K562 (cell line): Measurements from ENCODE around the gene HMGXB3. TPM values are rescaled to one million over a fixed set of nuclear protein-coding genes. Genes with fewer than 3 reads are reported as not detected.

Experiments
- BACH1 ChIP-seq: fragments of 200-800 bp; sonication (Bioruptor generic); IDR thresholded peaks from 2 replicates; pipeline ENCODE4 v1.6.1; 2016; ENCODE audit warnings: missing genetic modification characterization, missing compliant biosample characterization
- BRF1 ChIP-seq: IDR thresholded peaks from 3 replicates; pipeline ENCODE4 v1.6.1; 2011; ENCODE audit warnings: borderline replicate concordance, mild to moderate bottlenecking; ENCODE audit not compliant: insufficient read length; ENCODE audit errors: extremely low read depth
- GTF2F1 ChIP-seq: IDR thresholded peaks from 2 replicates; pipeline ENCODE4 v1.6.1; 2011; ENCODE audit warnings: low read depth, low read length, improper control_type of control experiment
- ILK ChIP-seq: fragments of 450-650 bp; IDR thresholded peaks from 2 replicates; pipeline ENCODE4 v1.6.1; 2016; ENCODE audit warnings: missing genetic modification characterization, low read depth, mild to moderate bottlenecking, missing compliant biosample characterization, moderate library complexity, borderline replicate concordance
- KLF10 ChIP-seq: fragments of 250-450 bp; sonication (Bioruptor Pico); IDR thresholded peaks from 2 replicates; pipeline ENCODE4 v1.6.1; 2021; ENCODE audit warnings: matching md5 sums
- MEF2D ChIP-seq: conservative IDR thresholded peaks from 2 replicates; pipeline ENCODE4 v1.6.1; 2016; ENCODE audit warnings: low read depth, missing genetic modification characterization, missing compliant biosample characterization
- RAD21 ChIP-seq, 2 experiments: fragments of 250-450 bp in 1 of 2; fragments of 450-650 bp in 1 of 2; sonication (Bioruptor Pico) in 1 of 2; formaldehyde crosslinking in 1 of 2; IDR thresholded peaks in 1 of 2; conservative IDR thresholded peaks in 1 of 2; 2 replicates each; pipeline versions ENCODE4 v1.4.0 to v1.8.0; 2020 to 2022; ENCODE audit warnings: mild to moderate bottlenecking in 2 of 2, moderate library complexity in 1 of 2
- RBM22 ChIP-seq: fragments of 200-400 bp; formaldehyde crosslinking; IDR thresholded peaks from 2 replicates; pipeline ENCODE4 v1.6.1; 2018; ENCODE audit warnings: low read length, low read depth; ENCODE audit not compliant: poor library complexity, severe bottlenecking
- SNIP1 ChIP-seq: fragments of 450-650 bp; IDR thresholded peaks from 2 replicates; pipeline ENCODE4 v1.7.1; 2017; ENCODE audit warnings: low read depth, mild to moderate bottlenecking
- SRSF1 ChIP-seq: fragments of 200-400 bp; formaldehyde crosslinking; IDR thresholded peaks from 2 replicates; pipeline ENCODE4 v1.6.1; 2017; ENCODE audit warnings: mild to moderate bottlenecking, low read depth, low read length, moderate library complexity
- YY1 ChIP-seq, 3 experiments: IDR thresholded peaks; 2 replicates each; pipeline ENCODE4 v1.6.1; 2011; ENCODE audit warnings: low read length in 2 of 3, mild to moderate bottlenecking in 2 of 3, moderate library complexity in 2 of 3, borderline replicate concordance in 1 of 3, control low read depth in 1 of 3, low read depth in 1 of 3; ENCODE audit not compliant: insufficient read depth in 3 of 3, insufficient replicate concordance in 2 of 3, control insufficient read depth in 1 of 3, insufficient read length in 1 of 3; ENCODE audit errors: extremely low read depth in 1 of 3
- ZBTB1 ChIP-seq: sonication (generic); formaldehyde crosslinking; IDR thresholded peaks from 2 replicates; pipeline ENCODE4 v1.8.1; 2023; ENCODE audit warnings: missing genetic modification reagents, low read depth, mild to moderate bottlenecking, borderline replicate concordance
- ZFP1 ChIP-seq: fragments of 450-650 bp; formaldehyde crosslinking; IDR thresholded peaks from 2 replicates; pipeline ENCODE4 v1.4.0; 2020; ENCODE audit warnings: mild to moderate bottlenecking, mixed read lengths
- ZFP36 ChIP-seq: fragments of 150-350 bp; IDR thresholded peaks from 2 replicates; pipeline ENCODE4 v1.6.1; 2018; ENCODE audit warnings: low read length, low read depth; ENCODE audit not compliant: partially characterized antibody
- ZNF584 ChIP-seq: fragments of 200-800 bp; sonication (Bioruptor generic); IDR thresholded peaks from 2 replicates; pipeline ENCODE4 v1.6.1; 2016; ENCODE audit warnings: low read depth, mild to moderate bottlenecking, missing genetic modification characterization, missing compliant biosample characterization
- ZNF830 ChIP-seq: fragments of 250-450 bp; sonication (Bioruptor Pico); IDR thresholded peaks from 2 replicates; pipeline ENCODE4 v1.5.0; 2021; ENCODE audit warnings: mild to moderate bottlenecking
- polyA plus RNA-seq, 8 experiments: library from polyadenylated mRNA; depleted of rRNA in 4 of 8; stranded (reverse) in 5 of 8; unstranded in 3 of 8; fragments of >200 nt; fragmentation: Nextera tagmentation in 2 of 8; fragmentation: Illumina TruSeq in 1 of 8; extraction: Ambion mirVana in 2 of 8; extraction: Trizol in 1 of 8; gene quantifications; 2 replicates each; pipeline versions ENCODE4 v1.2.1 to v1.2.3, GENCODE V29; 2011 to 2014; ENCODE audit warnings: inconsistent platforms in 1 of 8, missing spikeins in 1 of 8
- total RNA-seq, 7 experiments: library from RNA; depleted of rRNA in 6 of 7; stranded (reverse); fragments of >200 nt in 6 of 7; fragmentation: Illumina TruSeq in 2 of 7; extraction: Trizol in 2 of 7; gene quantifications; 2 replicates each; pipeline versions ENCODE4 v1.2.1 to v1.2.3, GENCODE V29; 2011 to 2021; ENCODE audit warnings: low replicate concordance in 1 of 7
- TF ChIP-seq, protein P1 (sequence below): sonication (generic); formaldehyde crosslinking; IDR thresholded peaks from 2 replicates; pipeline ENCODE4 v1.8.1; 2023; ENCODE audit warnings: mild to moderate bottlenecking, missing genetic modification reagents
- TF ChIP-seq, protein P2 (sequence below): fragments of 450-650 bp; formaldehyde crosslinking; IDR thresholded peaks from 2 replicates; pipeline ENCODE4 v1.4.0; 2020; ENCODE audit warnings: mild to moderate bottlenecking, moderate library complexity
- TF ChIP-seq, protein P3 (sequence below): fragments of 450-650 bp; IDR thresholded peaks from 2 replicates; pipeline ENCODE4 v1.6.1; 2017; ENCODE audit warnings: antibody characterized with exemption

The HMGXB3 gene
- total and polyA plus RNA-seq, 9 of the 15 experiments (the other 6 are each of a cell fraction or from before 2014, with no cell fraction given) = 1.8 to 44.1 (median 32.2) TPM

DNA sequence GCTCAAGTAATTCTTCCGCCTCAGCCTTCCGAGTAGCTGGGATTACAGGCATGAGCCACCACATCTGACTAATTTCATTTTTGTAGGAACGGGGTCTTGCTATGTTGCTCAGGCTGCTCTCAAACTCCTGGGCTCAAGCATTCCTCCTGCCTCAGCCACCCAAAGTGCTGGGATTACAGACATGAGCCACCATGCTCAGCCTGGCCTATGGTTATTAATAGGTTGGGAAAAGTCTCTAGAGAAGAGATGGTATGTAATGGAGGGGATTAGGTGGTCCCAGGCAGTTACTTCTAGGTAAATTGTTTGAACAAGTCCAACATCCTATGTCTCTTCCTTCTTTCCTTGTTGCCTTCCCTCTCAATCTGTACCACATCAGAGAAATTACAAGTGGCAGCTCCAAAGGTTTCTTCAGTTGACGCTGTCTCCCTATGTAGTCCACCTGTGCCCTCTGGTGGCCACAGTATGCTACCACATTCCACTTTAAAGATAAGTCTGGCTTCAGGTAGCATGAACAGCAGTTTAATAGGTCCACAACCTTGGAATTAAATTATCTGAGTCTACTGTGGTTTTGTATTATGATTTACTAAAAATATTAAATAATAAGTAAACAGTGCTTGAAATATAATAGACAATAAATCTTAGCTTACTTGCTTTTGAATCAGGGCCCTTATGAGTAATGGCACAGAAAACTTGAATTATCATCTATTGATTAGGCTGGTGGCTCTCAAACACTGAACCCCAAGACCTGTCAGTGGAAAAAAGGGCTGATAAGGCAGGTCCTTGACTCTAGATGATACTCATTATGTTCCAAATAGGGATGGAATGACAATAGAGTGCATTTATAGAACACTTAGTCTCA is 9.8 kb upstream of the HMGXB3 start (continued):
- TF ChIP-seq RAD21 (CRISPR knock-in tag; conservative IDR thresholded peaks at IDR 0.05 in 1 of 2, IDR thresholded peaks at IDR 0.05 in 1 of 2) (peak; percentile 94 to 97), GTF2F1 (no peak), ZFP1 (CRISPR knock-in tag) (no peak), RBM22 (no peak), BRF1 (no peak), ZBTB1 (CRISPR knock-in tag) (no peak), ZFP36 (no peak), BACH1 (no peak), KLF10 (CRISPR knock-in tag) (no peak), SNIP1 (no peak), ZNF830 (CRISPR knock-in tag) (no peak), SRSF1 (no peak), ILK (tag) (no peak), ZNF584 (CRISPR knock-in tag) (no peak), YY1 (IDR thresholded peaks at IDR 0.05; ENCODE audit: borderline replicate concordance in 1 of 3, control insufficient read depth in 1 of 3, extremely low read depth in 1 of 3, insufficient read depth in 3 of 3, insufficient read length in 1 of 3, insufficient replicate concordance in 2 of 3, low read depth in 1 of 3, low read length in 2 of 3) (no peak), MEF2D (tag) (no peak)
- TF ChIP-seq, protein P1, sequence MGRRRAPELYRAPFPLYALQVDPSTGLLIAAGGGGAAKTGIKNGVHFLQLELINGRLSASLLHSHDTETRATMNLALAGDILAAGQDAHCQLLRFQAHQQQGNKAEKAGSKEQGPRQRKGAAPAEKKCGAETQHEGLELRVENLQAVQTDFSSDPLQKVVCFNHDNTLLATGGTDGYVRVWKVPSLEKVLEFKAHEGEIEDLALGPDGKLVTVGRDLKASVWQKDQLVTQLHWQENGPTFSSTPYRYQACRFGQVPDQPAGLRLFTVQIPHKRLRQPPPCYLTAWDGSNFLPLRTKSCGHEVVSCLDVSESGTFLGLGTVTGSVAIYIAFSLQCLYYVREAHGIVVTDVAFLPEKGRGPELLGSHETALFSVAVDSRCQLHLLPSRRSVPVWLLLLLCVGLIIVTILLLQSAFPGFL (CRISPR knock-in tag) = no peak
- TF ChIP-seq, protein P2, sequence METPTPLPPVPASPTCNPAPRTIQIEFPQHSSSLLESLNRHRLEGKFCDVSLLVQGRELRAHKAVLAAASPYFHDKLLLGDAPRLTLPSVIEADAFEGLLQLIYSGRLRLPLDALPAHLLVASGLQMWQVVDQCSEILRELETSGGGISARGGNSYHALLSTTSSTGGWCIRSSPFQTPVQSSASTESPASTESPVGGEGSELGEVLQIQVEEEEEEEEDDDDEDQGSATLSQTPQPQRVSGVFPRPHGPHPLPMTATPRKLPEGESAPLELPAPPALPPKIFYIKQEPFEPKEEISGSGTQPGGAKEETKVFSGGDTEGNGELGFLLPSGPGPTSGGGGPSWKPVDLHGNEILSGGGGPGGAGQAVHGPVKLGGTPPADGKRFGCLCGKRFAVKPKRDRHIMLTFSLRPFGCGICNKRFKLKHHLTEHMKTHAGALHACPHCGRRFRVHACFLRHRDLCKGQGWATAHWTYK (CRISPR knock-in tag) = no peak
- TF ChIP-seq, protein P3, sequence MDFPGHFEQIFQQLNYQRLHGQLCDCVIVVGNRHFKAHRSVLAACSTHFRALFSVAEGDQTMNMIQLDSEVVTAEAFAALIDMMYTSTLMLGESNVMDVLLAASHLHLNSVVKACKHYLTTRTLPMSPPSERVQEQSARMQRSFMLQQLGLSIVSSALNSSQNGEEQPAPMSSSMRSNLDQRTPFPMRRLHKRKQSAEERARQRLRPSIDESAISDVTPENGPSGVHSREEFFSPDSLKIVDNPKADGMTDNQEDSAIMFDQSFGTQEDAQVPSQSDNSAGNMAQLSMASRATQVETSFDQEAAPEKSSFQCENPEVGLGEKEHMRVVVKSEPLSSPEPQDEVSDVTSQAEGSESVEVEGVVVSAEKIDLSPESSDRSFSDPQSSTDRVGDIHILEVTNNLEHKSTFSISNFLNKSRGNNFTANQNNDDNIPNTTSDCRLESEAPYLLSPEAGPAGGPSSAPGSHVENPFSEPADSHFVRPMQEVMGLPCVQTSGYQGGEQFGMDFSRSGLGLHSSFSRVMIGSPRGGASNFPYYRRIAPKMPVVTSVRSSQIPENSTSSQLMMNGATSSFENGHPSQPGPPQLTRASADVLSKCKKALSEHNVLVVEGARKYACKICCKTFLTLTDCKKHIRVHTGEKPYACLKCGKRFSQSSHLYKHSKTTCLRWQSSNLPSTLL = no peak
